Stimulated activated CD8-positive, alpha-beta memory T cell treated with anti-CD3 and anti-CD28 coated beads, Interleukin-12 subunit alpha, Interleukin-12 subunit beta, amount 100 ng/mL, for 1 hour (primary cell): ENCODE results near the gene CRISPLD2.

Source experiments
- DNase-seq: peaks from one replicate; pipeline ENCODE4 v3.0.0-alpha.2; 2020; ENCODE audit warnings: low read depth

The CRISPLD2 gene

GRCh38 chr16:84884596-84885341, 65.0 kb downstream of the CRISPLD2 start:
- DNase-seq = no peak

- DNase-seq = no peak
These were observed 65.6 kb downstream of the CRISPLD2 start for GRCh38 chr16:84885342-84885910.

GRCh38 chr16:84886497-84887090, 66.8 kb downstream of the CRISPLD2 start:
- no peak for DNase-seq

- DNase-seq = no peak
These were observed 67.4 kb downstream of the CRISPLD2 start for GRCh38 chr16:84887207-84887606.

- DNase-seq = no peak
These were observed 68.7 kb downstream of the CRISPLD2 start for GRCh38 chr16:84888450-84888849.

GRCh38 chr16:84889066-84889465, 69.3 kb downstream of the CRISPLD2 start:
- DNase-seq = no peak

- DNase-seq = no peak
These were observed 70.6 kb downstream of the CRISPLD2 start for GRCh38 chr16:84890427-84890826.

GRCh38 chr16:84891149-84891795, 71.5 kb downstream of the CRISPLD2 start:
- no peak for DNase-seq

- DNase-seq = no peak
These were observed 72.3 kb downstream of the CRISPLD2 start for GRCh38 chr16:84892097-84892496.

- DNase-seq = no peak
These were observed 73.7 kb downstream of the CRISPLD2 start for GRCh38 chr16:84893467-84893848.

GRCh38 chr16:84893849-84894599, 74.2 kb downstream of the CRISPLD2 start:
- DNase-seq = no peak

- DNase-seq = no peak
These were observed 75.2 kb downstream of the CRISPLD2 start for GRCh38 chr16:84895016-84895415.

GRCh38 chr16:84896847-84897246, 77.1 kb downstream of the CRISPLD2 start:
- DNase-seq = no peak

GRCh38 chr16:84897911-84898377, 78.2 kb downstream of the CRISPLD2 start:
- DNase-seq = no peak

- no peak for DNase-seq
These were observed 78.7 kb downstream of the CRISPLD2 start for GRCh38 chr16:84898447-84898846.

- DNase-seq = no peak
These were observed 79.6 kb downstream of the CRISPLD2 start for GRCh38 chr16:84899414-84899813.

GRCh38 chr16:84905965-84906460, 86.2 kb downstream of the CRISPLD2 start:
- no peak for DNase-seq

GRCh38 chr16:84907051-84907450, 87.3 kb downstream of the CRISPLD2 start:
- DNase-seq = no peak

GRCh38 chr16:84907575-84907974, 87.8 kb downstream of the CRISPLD2 start:
- no peak for DNase-seq

GRCh38 chr16:84909476-84910085, 89.8 kb downstream of the CRISPLD2 start:
- no peak for DNase-seq

- DNase-seq = no peak
These were observed 91.9 kb downstream of the CRISPLD2 start for GRCh38 chr16:84911486-84912216.
